ENCODE data around the gene ORC4. TPM values are rescaled to one million over a fixed set of nuclear protein-coding genes. Genes with fewer than 3 reads are reported as not detected.

The ORC4 gene
- total and polyA plus RNA-seq, 2 donors (not counting 3 experiments of a cell fraction or from before 2014, with no cell fraction given), result 25.2 to 27.0 TPM

DNA sequence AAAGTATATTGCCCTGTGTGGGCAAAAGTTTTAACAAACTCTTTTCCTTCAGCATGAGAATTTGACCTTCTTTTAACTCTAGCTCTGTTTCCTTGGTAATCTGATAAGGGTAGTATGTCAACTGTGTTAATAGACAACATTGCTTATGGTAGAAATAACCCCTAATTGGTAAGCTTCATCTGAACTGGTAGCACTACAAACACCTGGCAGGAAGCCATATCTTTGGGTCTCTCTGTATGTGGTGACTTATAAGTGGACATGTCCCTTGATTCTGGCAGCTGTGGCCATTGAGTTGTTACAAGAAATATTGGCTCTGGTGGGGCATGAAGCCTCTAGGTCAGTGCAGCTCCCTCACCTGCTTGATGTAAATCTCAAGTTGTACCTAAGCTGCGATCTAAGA, 47.3 kb upstream of the ORC4 start:
- CTCF ChIA-PET, result interaction anchor here (1.3 to 1.4 kb wide), 2 partner anchors 922 to 949 kb away, joined by 3 read pairs; no protein-coding TSS in a partner anchor

More for the DNA sequence above, 47.3 kb upstream of the ORC4 start:
- Histone ChIP-seq H3K36me3 (ENCODE audit: control insufficient read depth in 2 of 2, extremely low read depth in 1 of 2, insufficient read depth in 2 of 2, low read length in 2 of 2) (no peaks in the 10 kb centered on the region), H3K4me2 (ENCODE audit: insufficient read depth, low read length) (no peak overlapping the region), H3K9me1 (replicated peaks; ENCODE audit: control insufficient read depth, extremely low read depth, insufficient read depth, low read length) (no peaks in the 10 kb centered on the region), H4K20me1 (replicated peaks; ENCODE audit: control insufficient read depth, extremely low read depth, insufficient read depth, low read length) (no peaks in the 10 kb centered on the region), H3K27ac (ENCODE audit: insufficient read depth, low read depth, low read length) (no peak overlapping the region), H3K4me3 (replicated peaks in 1 of 3; ENCODE audit: insufficient read depth in 1 of 3, low read depth in 1 of 3, low read length in 3 of 3) (no peak overlapping the region), H2AFZ (ENCODE audit: low read depth, low read length) (no peak overlapping the region), H3K4me1 (ENCODE audit: control insufficient read depth, extremely low read depth, insufficient read depth, low read length) (no peaks in the 10 kb centered on the region), H3K9me3 (replicated peaks; ENCODE audit: control insufficient read depth, insufficient read depth, low read length) (no peaks in the 10 kb centered on the region), H3K79me2 (ENCODE audit: control insufficient read depth, insufficient read depth, low read length) (no peaks in the 10 kb centered on the region), H3K9ac (replicated peaks; ENCODE audit: extremely low read depth, insufficient read depth, low read length) (no peak overlapping the region), H3K27me3 (ENCODE audit: control insufficient read depth in 2 of 2, insufficient read depth in 2 of 2, low read length in 2 of 2) (no peaks in the 10 kb centered on the region)
- POLR2A ChIA-PET, result no interaction called here
- DNase-seq (ENCODE audit: low read depth, low spot score) (no peak), FAIRE-seq (no peak)
- TF ChIP-seq JUN (IDR thresholded peaks at IDR 0.05; ENCODE audit: borderline replicate concordance, insufficient read depth, insufficient read length, low read depth) (no peak), GATA2 (IDR thresholded peaks at IDR 0.05; ENCODE audit: insufficient read depth, insufficient read length, low read depth, low read length) (no peak), POLR2AphosphoS5 (IDR thresholded peaks at IDR 0.05; ENCODE audit: insufficient read depth, low read depth, low read length) (no peak), FOS (IDR thresholded peaks at IDR 0.05; ENCODE audit: borderline replicate concordance, insufficient read depth, low read length) (no peak), EZH2 (IDR thresholded peaks at IDR 0.05; ENCODE audit: borderline replicate concordance, low read depth, low read length, severe bottlenecking) (no peak), POLR2A (IDR thresholded peaks at IDR 0.05; ENCODE audit: low read depth, low read length) (no peak), MYC (IDR thresholded peaks at IDR 0.05; ENCODE audit: low read depth, low read length) (no peak)
- TF ChIP-seq, protein P1, sequence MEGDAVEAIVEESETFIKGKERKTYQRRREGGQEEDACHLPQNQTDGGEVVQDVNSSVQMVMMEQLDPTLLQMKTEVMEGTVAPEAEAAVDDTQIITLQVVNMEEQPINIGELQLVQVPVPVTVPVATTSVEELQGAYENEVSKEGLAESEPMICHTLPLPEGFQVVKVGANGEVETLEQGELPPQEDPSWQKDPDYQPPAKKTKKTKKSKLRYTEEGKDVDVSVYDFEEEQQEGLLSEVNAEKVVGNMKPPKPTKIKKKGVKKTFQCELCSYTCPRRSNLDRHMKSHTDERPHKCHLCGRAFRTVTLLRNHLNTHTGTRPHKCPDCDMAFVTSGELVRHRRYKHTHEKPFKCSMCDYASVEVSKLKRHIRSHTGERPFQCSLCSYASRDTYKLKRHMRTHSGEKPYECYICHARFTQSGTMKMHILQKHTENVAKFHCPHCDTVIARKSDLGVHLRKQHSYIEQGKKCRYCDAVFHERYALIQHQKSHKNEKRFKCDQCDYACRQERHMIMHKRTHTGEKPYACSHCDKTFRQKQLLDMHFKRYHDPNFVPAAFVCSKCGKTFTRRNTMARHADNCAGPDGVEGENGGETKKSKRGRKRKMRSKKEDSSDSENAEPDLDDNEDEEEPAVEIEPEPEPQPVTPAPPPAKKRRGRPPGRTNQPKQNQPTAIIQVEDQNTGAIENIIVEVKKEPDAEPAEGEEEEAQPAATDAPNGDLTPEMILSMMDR (IDR thresholded peaks at IDR 0.05; ENCODE audit: extremely low read depth in 1 of 2, insufficient read depth in 1 of 2, low read depth in 1 of 2, low read length in 2 of 2), result no peak
- TF ChIP-seq, protein P2, sequence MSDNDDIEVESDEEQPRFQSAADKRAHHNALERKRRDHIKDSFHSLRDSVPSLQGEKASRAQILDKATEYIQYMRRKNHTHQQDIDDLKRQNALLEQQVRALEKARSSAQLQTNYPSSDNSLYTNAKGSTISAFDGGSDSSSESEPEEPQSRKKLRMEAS (IDR thresholded peaks at IDR 0.05; ENCODE audit: insufficient read depth, insufficient read length), result no peak
- BruUV-seq (replicated peaks), result no TSS peak
- intact Hi-C loops (cut with micrococcal nuclease) (no loop called here), dilution Hi-C loops (cut with MboI; ENCODE audit: extremely low pct_ligation_motif_present, low sequenced_read_pairs) (no loop called here)

Data from endothelial cell of umbilical vein (primary cell).